Cortex of kidney (tissue), 1 donor: ENCODE measurements around the gene DBH.

Experiments
- DNase-seq: peaks from one replicate; lab custom pipeline; 2025; lab: John Stamatoyannopoulos, UW

DBH gene

GRCh38 chr9:133604856-133605255 is 31.3 kb upstream of the DBH start:
- no peak for DNase-seq

GRCh38 chr9:133605446-133605845 is 30.7 kb upstream of the DBH start:
- no peak for DNase-seq

DNA sequence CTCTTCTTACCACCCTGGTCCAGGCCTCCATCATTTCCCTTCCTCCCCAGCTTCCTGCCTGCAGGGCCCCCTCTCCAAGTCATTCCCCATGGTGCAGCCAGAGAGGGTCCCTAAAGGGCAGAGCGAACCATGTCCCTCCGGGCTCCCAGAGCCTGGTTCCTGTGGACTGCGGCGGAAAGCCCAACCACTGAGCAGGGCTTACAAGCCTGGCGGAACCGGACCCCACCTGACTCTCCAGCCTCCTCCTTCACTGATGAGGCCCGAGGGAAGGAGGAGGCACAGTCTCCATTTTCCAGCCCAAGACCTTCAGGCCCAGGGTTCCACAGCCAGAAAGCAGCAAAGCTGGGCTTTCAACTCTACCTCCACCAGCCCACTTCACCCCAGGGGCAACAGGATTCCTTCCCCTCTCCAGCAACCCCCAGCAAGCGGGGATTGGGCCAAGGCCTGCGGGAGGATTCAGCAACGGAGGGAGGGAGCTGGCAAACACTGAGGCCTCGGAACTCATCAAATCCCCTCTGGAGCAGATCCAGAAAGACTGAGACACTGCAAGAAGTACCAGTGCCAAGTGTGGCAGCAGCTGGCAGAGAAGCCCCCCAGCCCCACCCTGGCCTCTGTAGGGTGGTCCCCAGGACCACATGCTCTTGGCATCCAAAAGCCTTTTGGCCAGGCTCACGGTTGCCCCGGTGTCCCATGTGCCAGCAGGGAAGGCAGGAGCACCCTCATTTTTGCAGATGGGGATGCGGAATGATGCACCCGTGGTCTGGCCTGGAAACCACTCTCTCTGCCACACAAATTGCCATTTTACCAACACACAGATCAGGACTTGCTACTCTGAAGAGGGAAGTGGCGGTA is 30.1 kb upstream of the DBH start:
- DNase-seq = no peak

DNA sequence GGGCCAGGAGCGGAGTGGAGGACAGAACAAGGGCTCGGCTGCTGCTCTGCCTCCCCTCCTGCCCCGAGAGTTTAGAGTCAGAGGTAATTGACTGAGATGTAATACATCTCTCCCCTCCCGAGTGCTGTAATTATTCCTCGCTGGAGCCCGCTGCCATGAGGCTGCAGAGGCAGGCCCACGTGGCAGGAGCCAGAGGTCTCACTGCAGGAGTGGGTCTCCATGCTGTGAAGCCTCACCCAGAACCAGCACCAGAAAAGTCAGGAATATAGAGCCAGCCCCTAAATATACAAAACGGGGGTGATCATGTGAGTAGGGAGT is 29.5 kb upstream of the DBH start:
- DNase-seq = no peak

GRCh38 chr9:133607381-133607780 is 28.8 kb upstream of the DBH start:
- DNase-seq = no peak

DNA sequence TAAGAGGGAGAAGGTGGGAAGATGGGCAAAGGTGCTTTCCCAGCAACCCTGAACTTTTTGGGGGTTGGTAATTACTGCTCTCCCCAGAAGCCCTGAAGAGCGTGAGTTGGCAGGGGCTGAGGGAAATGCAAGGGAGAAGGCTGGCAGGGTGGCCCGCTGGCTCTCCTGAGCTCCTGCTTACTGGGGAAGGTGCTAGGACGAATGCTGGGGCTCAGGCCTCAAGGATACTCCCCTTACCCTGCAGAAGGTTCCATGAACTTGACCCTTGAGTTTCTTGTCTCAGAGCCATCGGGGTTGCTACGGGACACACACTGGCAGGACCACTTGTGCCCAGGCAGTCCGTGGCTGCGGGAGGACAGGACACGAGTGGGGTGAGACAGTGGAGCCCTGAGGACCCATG is 28.2 kb upstream of the DBH start:
- DNase-seq = no peak

DNA sequence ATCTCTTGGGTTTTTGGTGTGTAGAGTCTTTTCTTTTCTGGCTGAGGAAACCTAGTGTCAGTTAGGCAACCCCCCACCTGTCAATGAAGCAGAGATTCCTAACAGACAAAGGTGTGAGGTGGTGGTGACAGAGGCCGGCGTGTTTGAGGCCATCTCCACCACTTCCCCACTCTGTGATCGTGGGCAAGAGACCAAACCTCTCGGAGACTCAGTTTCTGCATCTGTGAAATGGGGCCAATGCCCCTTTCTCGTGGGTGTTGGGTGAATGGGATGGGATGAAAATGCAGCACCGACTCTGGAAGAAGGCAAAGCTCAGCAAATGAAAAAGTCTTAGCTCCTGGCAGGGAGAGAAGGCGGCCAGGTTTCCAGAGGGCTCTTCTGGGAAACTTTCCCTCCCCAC is 27.8 kb upstream of the DBH start:
- DNase-seq = no peak

- no peak for DNase-seq
Measured at GRCh38 chr9:133608889-133609288, 27.3 kb upstream of the DBH start.

DNA sequence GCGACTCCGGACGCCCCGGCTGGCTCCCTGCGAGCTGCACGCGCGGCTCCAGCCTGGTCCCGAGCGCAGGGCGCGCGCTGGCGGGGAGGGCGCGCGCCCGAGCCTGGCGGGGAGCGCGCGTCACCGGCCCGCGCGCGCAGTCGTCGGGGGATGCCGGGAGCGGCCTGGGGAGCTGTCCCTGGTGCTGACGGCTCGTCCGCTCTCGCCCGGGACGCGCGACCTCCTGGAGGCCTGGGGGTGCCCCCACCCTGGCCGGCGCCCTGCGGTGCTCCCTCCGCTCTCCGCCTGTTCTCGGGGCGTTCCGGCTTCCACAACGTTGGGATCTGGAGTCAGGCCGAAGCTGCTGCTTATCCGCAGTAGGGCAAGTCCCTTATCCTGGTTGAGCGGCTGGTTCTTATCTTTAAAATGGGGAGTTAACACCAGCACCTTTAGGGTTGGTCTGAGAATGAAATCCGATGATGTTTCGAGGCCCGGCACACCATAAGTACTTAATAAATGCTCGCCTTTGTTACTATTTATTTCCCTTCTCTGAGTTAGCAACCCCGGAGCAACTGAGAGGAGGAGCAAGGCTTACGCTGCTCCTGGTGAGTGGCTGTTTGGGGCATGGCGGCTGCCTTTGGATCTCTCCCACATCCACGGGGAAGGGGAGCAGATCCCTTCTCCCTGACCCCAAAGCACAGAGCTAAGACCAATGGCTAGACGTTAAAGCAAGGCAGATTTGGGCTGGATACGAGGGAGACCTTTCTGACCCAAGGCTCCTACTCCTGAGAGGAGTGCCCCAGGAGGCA is 26.7 kb upstream of the DBH start, which contains the start of gene FAM163B:
TSS of gene FAM163B (minus strand) at position 79 of the 788 bp plus-strand sequence. CDS start 29,166 bp downstream, outside the sequence.
- no peak for DNase-seq

GRCh38 chr9:133610845-133611244 is 25.3 kb upstream of the DBH start:
- DNase-seq = no peak

- DNase-seq = no peak
Measured at GRCh38 chr9:133612051-133612450, 24.1 kb upstream of the DBH start.

DNA sequence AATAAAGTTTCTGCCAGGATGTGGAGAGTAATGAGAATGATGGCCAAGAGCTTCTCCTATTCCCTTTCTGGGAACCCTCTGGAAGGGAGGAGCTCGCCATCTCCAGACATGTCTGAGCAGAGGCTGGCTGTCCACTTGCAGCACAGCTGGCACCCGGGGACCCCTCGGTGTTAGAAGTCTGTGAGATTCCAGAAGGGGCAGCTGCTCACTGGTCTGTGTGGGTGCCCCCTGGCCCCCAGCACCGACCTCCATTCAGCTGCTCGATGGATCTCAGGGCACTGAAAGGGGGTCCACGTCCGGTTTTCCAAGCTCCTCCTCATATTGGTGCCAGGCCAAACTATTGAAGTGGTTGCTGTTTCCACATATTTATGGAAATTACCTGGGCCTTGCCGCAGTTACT is 23.3 kb upstream of the DBH start:
- DNase-seq = no peak

DNA sequence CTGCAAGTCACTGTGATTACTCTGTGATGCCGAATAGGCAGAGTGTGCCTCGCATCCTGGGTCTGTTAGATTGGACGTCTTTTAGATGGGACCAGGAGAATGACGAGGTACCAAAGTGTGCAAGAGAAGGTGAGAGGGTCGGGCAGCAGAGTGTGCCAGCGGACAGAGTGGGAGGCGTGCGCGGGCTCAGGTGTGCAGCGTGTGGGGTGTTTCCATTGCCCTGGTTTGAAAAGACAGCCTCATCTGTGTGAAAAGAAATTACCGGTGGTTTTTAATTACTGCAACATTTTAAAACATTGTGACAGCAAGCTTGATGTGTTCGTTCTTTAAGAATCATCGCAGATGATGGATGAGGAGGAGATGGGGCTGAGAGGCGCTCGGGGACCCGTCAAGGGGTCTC is 22.7 kb upstream of the DBH start:
- no peak for DNase-seq

DNA sequence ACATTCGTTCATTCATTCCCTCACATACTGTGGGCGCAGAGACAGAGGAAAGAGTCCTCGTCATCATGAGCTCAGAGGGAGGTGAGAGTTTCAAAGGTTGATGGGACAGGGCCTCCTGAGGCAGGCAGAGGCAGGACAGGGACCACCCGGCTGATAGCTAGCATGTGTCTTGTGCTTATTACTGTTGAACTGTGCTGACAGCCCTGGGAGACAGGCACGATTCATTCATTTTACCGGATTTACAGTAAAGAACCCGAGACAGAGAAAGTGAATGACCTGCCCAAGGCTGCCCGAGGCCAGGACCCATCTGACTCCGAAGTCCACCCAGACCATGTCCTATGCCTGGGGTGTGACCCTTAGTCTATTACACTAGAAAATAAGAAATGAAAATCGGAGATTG is 22.1 kb upstream of the DBH start:
- no peak for DNase-seq

DNA sequence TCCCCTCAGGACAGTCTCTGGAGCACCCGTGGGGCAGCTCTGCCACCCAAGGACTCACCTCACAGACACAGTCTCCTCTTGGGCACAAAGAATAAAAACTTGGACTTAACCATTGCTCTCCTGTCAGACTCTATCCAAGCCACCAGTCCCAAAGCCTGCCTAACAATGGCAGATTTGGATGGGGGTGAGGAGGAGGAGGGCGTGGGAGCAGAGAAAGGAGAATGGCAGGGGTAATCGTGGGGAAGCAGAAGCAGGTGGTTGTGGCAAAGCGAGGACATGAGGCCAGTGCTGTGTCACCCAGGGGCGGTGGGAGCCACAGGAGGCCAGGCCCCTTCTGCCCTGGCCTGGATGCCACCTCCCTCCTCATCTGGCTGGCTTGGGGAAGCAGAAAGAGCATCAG is 21.5 kb upstream of the DBH start:
- DNase-seq = no peak

DNA sequence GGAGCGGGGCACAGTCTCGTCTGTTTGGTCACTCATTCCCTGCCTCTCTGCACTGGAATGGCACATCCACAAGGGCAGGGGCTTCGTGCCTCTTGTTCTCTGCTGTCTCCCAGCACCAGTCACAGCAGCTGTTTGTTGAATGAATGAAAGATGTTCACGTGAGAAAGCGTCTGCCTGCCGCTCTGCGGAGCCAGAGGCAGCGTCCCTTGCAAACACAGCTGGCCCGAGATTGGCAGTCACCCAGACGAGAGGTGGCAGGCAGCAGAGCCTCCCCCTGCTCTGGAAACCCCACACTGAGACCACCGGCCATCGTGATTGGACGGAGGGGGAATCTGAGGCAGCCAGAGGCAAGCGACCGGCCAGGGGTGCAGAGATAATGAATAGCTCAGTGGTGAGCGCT is 21.0 kb upstream of the DBH start:
- no peak for DNase-seq

GRCh38 chr9:133615606-133616188 is 20.5 kb upstream of the DBH start:
- DNase-seq = no peak

DNA sequence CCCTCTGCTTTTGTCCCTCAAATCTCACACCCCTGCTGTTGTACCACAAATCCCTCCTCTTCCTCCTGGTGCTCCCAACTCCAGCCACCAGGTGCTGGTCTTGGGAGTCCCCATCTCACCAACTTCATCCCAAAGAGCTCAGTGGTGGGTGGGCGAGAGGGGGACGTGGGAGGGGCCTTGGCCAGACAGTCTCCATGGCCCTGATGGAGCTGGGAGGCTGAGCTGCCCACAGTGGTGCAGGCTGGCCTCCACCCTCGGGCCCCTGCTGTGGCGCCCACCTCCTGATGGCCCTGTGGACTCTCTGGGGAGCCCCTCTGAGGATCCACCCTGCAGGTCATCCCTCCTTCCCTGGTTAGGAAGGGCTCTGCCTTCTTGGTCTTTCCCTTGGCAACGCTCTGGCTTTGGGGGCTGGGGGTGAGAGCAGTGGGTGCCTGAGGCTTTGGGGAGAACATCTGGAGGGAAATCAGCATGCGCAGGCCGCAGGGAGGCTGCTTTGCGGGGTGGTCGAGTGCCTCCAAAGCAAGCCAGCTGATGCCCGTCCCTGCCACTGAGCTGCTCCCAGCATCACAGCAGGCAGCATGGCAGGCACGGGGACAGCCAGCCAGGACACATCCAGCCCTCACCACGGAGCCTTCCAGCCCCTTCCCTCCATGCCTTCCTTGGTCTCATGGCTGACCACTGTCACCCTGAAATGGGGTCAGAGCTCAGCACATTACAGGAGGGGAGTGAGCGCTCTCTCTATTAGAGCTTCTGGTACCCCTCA is 19.3 kb upstream of the DBH start:
- no peak for DNase-seq

DNA sequence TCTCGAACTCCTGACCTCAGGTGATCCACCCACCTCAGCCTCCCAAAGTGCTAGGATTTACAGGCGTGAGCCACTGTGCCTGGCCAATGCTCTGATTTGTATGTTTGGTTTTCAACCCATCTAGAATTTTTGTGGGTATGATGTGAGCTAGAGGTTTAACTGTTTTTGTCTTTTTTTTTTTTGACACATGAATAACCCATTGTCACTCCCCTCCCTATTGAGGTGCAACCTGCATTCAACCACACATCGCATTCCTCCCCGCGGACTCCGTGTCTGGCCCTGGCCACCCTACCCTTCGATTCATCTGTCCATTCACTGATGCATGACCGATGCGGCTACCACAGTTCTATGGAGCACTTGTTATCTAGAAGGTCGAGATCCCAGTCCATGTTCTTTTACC is 17.4 kb upstream of the DBH start:
- no peak for DNase-seq

GRCh38 chr9:133619791-133620190 is 16.4 kb upstream of the DBH start:
- DNase-seq = no peak

GRCh38 chr9:133621725-133622267 is 14.4 kb upstream of the DBH start:
- DNase-seq = no peak

DNA sequence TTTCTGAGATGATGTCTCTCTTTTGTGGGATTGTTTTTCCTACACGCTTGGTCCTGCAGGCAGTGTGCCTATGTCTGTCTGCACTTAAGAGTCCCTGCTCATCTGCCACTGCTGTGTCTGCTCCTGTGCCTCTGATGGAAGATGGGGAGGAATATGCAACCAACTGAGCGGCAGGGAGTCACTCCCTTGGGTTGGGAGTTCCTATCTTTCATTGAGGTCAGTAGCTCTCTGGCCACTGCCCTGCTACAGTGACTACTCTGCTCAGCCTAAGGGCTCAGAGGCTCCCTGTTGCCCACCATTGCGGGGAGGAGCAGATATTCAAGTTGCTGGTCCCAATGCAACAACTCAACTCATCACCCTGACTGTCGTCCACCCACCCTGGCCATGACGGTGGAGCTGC is 13.6 kb upstream of the DBH start:
- DNase-seq = no peak
